HG02840 (cell line): Measurements from ENCODE around the gene AHCY.
"Not testable (repeated sequence)": the region's sequence is repeated elsewhere in the genome, so short reads cannot be mapped to it uniquely, and the experiment has no call there.

Experiments used
- ATAC-seq: cut with Tn5 transposase; IDR thresholded peaks from one replicate; pipeline ENCODE4 v1.9.1; 2021; ENCODE audit warnings: mild to moderate bottlenecking, moderate library complexity, moderate number of reproducible peaks; ENCODE audit not compliant: unreplicated experiment, low FRiP score

Gene AHCY

DNA sequence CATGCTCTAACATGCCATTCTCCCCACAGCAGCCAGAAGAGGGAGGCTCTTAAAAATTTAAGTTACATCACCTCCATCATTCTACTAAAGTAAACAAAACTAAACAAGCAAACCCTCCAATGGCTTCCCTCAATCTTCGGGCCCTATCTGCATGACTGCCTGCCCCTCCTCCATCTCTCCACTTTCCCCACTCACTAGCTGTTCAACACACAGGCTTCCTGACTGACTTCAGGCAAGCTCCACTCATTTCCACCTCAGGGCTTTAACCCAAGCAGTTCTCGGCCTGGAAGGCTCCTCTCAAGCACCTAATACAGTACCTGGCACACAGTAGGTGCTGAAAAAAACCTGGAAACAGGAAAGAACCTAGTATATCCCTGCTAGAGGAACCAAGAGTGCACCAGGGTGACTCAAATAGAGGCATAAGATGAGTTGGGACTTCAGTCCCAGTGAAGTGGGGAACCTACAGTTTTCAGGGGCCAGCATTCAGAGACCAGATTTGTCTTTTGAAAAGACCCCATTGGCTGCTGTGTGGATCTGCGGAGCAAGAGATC is 2.8 kb downstream of the AHCY start:
- no peak for ATAC-seq

DNA sequence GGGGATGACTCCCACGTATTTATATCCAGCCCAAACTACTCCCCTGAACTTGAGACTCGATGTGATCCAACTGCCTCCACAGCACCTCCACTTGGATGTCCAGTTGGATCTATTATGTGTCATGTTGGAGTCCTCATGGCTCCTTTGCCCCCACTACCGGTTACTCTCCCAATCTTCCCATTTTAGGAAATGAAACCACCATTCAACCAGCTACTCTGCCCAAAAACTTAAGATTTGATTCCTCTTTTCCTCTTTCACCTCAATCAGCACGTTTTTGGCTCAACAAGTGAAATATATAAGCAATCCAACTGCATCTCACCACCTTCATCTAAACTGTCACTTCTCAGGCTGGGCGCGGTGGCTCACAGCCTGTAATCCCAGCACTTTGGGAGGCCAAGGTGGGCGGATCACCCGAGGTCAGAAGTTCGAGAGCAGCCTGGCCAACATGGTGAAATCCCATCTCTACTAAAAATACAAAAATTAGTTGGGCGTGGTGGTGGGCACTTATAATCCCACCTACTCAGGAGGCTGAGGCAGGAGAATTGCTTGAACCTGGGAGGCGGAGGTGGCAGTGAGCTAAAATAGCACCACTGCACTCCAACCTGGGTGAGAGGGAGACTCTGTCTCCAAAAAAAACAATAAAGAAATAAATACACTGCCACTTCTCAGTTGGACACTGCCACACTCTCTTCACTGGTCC is 3.4 kb downstream of the AHCY start:
- ATAC-seq = no peak

DNA sequence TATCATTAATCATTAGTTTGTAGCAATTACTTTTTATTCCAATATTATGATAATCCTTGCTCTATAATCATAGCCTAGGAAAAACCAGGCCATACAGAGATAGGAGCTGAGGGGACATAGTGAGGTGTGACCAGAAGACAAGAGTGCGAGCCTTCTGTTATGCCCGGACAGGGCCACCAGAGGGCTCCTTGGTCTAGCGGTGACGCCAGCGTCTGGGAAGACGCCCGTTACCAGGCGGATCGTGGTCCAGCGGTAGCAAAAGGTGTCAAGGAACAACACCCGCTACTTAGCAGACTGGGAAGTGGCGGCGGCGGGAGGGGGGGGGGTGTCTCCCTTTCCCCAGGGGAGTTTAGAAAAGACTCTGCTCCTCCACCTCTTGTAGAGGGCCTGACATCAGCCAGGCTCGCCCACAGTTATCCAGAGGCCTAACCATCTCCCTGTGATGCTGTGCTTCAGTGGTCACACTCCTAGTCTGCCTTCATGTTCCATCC is 4.8 kb downstream of the AHCY start:
- ATAC-seq = not testable (repeated sequence)

DNA sequence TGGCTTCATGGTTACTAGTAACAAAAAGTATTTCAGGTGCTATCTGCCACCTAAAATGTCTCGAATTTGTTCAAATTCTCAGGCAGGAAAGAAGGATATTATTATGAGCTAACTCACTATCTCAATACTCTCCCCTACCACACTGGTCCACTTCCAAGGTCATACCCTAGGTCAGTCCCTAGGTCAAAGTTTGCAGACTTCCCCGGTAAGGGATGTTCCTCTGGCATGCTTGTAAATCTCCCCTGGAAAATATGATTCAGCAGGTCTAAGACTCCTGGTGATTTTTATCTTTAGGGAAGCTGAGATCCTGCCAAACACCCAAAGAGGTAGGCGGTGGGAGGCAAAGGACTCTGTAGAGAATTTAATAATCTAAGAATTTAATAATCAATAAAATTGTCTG is 6.7 kb downstream of the AHCY start:
- ATAC-seq = no peak

DNA sequence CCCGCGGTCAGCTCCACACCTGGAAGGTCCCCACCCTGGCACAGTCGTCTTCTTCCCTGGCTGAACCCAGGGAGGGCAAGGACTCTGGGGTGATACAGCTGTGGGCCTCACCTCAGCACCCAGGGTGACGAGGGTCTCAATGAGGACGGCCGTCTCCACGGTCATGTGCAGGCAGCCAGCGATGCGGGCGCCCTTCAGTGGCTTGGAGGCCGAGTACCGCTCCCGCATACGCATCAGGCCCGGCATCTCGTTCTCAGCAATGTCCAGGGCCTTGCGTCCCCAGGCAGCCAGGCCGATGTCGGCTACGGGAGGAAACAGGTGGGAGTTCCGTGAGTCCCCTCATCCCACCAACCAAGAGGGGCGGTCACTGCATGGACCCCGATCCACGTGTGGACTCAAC is 7.9 kb downstream of the AHCY start:
- ATAC-seq = no peak

DNA sequence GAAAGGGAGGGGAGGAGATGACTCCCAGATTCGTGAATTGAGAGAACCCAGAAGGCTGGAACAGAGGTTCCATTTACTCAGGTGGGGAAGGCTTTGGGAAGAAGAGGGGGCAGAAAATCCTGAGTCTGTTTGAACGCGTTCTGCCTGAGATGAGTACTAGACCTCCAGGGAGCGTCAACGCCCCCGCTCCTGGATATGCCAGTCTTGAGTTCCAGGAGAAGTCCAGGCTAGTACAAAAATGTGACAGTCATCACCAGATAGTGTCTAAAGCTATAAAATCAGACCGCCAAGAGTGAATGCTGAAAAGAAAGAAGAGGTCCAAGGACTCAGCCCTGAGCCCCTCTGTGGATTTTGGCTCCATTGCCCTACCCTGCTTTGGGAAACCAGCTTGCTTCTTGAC is 8.6 kb downstream of the AHCY start:
- no peak for ATAC-seq

DNA sequence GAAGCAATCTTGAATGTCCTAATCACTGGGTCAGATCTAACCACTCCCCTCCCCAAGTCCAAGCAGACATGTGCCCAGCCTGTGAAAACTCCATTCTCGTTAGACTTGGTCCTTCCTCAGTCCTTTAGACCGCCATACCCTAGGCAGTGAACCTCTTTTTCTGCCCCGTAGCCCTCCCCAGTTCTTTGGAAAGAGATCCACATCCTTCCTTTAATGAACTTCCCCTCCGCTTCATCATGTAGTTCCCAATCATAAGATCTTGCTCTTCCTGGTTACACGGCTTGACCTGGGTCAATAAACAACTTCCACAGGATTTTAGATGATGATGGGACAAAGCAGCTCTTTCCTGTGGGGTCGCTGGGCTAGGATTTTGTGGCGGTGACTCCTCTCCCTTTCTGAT is 9.6 kb downstream of the AHCY start:
- ATAC-seq = no peak

DNA sequence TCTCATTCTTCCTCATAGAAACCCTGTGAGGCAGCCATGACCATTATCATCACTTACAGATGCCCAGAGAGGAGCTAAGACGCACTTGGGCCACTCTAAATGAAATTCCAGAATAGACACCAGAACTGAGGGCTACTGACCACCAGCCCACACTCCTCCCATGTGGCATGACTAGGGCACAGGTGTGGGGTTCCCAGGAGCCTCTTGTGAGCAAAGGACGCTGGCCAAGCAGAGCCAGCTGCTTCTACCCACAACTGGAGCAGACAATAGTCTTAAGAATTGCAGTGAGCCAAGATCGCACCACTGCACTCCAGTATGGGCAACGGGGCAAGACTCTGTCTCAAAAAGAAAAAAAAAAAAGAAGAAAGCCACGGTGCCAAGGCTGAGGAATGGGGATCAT is 10.0 kb downstream of the AHCY start:
- ATAC-seq = no peak

DNA sequence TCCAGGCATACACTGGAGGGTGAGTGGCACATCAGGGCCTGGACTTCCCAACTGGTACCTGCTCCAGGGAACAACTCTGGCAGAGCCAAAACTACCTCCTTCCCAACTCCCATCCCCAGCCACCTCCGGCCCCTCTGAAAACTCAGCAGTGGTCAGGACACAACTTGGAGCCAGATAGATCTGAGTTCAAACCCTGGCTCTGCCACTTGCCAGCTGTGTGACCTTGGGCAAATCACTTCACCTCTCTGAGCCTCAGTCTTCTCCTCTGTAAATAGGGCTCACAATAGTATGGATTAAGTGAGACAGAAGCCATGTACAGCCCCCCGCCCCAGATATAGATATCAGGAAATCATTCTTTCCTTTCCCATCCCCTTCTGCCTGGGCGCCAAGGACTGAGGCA is 10.7 kb downstream of the AHCY start:
- no peak for ATAC-seq

DNA sequence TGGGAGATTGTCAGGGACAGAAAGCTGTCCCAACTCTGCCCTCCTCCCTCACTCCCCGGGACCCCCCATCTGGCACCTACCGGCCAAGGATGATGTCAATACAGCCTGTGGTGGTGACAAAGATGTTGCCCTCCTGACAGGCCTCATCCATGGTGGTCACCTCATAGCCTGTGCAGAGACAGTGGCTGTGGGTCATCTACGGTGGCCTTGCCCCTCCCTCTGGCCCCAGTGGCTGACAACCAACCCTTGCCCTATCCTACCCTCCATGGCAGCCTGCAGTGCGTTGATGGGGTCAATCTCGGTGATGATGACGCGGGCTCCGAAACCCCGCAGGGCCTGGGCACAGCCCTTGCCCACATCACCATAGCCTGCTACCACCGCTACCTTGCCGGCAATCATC is 12.7 kb downstream of the AHCY start:
- no peak for ATAC-seq

DNA sequence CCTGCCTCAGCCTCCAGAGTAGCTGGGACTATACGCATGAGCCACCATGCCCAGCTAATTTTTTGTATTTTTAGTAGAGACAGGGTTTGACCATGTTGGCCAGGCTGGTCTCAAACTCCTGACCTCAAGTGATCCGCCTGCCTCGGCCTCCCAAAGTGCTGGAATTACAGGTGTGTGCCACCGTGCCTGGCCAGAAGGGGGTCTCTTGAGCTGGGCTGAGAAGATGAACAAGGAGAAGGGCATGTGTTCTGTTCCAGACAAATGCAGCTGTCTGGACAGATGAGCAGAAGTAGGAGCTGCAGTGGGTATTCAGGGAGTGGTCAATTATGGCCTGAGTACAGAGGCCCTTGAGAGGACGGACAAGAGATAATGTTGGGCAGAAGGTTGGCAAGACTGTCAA is 15.7 kb downstream of the AHCY start:
- ATAC-seq = not testable (repeated sequence)

DNA sequence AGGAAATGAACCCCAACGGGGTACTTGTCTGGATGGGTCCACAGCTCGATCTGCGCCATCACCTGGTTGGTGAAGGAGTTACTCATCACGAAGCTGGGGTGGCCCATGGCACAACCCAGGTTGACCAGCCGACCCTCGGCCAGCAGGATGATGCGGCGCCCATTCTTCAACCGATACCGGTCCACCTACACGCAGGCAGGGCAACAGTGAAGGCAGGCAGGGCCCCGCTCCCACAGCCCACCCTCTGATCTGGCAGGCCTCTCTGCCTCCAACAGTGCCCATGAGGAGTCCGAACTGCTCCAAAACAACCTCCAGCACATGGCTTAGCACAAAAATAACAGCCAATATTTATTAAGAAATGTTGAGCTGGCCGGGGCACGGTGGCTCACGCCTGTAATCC is 17.7 kb downstream of the AHCY start:
- no peak for ATAC-seq

DNA sequence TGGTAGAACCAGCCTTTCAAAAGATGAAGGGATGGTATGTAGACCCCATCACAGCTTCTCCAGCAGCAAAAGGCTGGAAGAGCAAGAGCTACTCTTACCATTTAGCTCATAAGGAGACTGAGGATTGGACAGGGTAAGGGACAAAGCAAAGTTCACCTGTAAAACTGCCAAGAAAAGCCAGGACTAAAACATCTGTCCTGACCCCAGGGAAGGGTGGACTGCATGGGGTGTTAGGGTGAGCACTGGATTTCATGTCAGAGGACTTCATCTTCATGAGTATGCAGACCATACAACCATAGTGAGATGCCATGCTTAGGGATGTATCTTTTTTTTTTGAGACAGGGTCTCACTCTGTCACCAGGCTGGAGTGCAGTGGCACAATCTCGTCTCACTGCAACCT is 19.3 kb downstream of the AHCY start:
- no peak for ATAC-seq

DNA sequence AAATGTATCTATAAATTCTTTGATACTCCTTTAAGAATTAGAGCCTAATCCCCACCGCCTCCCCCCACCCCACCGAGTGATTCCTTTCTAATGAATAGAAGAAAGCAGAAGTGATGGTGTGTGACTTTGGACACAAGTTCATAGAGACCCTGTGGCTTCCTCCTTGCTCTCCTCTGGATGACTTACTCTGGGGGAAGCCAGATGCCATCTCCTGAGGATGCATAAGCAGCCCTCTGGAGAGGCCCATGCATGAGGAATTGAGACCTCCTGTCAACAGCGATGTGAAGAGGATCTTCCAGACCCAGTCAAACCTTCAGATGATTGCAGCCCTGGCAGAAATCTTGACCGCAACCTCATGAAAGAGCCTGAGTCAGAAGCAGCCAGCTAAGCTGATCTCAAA is 21.1 kb downstream of the AHCY start:
- no peak for ATAC-seq

DNA sequence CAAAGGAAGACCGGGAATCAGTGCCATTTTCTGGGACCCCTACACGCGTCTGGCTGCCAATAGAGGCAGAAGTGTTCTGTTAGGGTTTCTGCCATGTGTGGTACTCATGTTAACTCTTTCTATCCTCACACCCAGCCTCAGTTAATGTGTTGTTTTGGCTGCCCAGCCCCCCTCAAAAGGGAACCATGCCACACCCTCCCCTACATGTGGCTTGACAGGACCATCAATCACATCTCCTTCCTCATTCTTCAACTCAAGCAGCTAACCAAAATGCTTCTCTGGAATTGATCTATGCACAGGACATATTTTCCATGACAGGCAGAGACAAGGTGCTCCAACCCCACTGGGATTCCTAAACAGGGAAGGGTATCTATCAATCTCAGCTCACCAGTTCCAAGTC is 22.0 kb downstream of the AHCY start:
- ATAC-seq = no peak

DNA sequence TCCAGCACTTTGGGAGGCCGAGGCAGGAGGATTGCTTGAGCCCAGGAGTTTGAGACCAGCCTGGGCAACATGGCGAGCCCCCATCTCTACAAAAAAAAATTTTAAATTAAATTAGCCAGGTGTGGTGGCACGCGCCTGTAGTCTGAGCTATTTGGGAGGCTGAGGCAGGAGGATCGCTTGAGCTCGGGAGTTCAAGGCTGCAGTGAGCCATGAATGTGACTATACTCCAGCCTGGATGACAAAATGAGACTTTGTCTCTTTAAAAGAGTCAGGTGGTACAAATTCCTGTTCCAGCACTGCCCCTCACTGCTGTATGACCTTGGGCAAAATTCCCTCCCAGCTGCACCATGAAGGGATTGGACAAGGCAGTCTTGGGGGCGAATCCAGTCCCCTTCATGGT is 28.5 kb downstream of the AHCY start:
- no peak for ATAC-seq

DNA sequence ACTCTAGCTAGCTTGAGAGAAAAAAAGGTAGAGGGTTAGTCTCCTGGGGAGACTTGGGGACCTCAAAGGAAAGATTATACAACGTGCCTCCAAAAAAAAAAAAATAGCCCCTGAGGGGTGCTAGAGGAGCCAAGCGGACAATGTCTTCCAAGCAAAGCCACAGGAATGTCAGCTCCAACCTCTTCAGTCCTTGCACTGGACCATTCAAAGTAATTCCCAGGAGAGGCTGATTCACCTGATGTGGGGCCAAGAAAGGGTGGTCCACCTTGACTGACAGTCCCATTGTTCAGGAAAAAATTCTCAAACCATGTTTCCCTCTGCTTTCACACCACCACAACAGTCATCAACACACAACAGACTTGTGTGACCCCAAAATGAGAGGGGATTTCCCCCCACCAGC is 31.2 kb downstream of the AHCY start:
- ATAC-seq = no peak

DNA sequence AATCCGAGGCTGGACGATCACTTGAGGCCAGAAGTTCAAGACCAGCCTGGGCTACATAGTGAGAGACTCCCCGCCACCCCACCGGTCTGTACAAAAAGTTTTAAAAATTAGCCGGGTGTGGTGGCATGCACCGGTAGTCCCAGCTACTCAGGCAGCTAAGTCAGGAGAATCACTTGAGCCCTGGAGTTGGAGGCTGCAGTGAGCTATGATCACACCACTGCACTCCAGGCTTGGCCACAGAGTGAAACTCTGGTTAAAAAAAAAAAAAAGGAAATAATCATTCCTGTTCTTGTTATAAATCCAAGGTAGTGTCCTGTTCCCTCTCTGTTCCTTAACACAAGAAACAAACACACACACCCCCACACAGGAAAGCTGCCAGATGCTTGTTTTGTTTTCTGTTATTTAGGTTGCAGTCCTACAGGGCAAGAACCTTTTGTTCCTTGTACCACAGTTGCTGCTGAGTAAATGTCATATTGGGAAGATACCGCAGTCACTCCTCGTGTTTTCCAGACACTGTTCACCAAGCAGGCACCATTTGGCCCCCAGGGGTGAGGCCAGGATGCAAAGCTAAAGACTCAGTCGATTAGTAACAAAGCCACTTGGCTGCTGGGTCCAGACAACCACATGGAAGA is 33.0 kb downstream of the AHCY start:
- no peak for ATAC-seq

DNA sequence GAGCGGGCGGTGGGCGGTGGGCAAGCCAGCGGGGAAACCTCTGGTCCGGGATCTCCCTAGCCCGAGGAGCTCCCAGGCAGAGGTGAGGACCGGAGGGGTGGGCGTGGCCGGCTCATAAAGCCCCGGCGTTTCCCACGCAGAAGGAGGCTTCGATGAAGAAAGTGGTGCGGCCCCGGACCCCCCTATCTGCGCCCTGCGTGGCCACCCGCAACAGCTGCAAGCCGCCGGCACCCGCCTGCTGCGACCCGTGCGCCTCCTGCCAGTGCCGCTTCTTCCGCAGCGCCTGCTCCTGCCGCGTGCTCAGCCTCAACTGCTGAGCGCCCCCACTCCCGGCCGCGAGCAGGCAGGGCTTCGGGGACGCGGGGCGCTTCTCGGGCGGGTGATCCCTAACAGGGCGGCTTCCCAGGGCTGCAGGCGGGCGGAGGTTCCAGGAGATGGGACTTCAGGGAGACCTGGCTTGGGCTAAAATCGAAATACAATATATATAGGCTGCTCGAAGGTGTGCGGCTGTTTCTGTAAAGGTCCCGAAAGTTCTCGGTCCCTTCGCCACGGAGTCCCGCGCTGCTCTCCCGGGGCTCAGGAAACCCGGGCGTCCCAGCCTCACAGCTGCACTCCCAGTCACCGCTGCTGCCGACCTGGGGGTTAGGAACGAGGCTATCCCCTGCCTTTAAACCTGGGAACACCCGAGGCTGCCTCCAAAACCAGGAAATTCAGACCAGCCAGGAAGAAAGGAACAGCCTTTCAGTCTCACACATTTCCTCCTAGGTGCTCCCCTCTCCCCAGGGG is 34.1 kb downstream of the AHCY start:
- no peak for ATAC-seq

DNA sequence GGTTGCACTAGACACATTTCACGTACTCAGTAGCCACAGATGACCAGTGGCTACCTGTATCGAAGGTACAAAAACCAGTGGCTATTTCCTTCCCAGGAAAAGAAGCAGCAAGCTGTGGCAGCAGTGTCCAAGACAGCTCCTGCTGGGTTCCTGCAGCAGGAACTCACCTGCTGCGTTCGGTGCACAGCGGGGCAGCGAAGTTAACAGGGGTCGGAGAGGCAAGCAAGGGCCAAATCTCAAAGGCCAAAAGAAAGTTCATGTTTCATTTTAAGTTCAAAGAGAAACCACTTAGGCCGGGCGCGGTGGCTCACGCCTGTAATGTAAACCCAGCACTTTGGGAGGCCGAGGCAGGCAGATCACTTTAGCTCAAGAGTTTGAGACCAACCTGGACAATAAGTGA is 35.0 kb downstream of the AHCY start:
- ATAC-seq = no peak

DNA sequence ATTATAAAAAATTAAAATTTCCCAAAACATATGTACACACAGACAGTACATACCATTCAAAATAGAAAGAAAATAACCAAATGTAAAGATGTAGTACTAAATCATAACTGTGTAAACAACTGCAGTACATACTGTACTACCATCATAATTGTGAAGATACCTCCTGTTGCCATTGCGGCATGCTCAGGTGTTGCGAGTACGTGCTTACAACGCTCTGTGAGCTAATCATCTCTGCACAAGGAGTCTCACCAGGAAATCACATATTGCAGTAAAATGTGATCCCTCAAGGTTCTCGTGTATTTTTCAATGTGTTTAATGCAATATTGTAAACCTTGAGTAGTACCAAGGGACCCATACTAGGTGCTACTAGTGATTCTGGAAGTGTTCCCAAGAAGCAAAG is 39.0 kb downstream of the AHCY start:
- no peak for ATAC-seq
